ENCODE measurements around the gene AGPAT2.
A peak's percentile ranks its signal among the peaks of the same experiment; 100 is the strongest.
"Not testable (repeated sequence)": the region's sequence is repeated elsewhere in the genome, so short reads cannot be mapped to it uniquely, and the experiment has no call there.

AGPAT2 gene

DNA sequence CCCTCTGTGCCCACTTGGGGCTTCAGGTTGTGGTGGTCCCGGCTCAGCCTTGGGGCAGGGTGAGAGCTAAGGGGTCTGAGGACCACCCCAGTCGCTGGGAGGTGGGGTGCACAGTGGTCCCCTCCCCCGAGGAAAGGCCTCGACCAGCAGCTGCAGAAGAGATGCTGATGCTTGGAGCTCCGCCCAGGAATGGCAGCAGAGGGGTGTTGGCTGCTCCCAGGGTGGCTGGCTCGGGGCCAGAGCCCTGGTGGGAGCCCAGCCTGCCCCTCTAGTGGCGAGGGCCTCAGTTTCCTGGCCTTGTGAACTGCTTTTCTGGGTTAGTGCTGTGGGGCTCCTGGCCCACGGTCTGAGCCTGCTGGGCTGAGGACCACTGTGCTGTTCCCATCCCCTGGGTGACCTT, 26.3 kb upstream of the AGPAT2 start:
- H3K27ac ChIP-seq, result peak overlapping the region; percentile 79
- no peak for TF ChIP-seq ZFX (IDR thresholded peaks at IDR 0.05)
- TF ChIP-seq, protein P1, sequence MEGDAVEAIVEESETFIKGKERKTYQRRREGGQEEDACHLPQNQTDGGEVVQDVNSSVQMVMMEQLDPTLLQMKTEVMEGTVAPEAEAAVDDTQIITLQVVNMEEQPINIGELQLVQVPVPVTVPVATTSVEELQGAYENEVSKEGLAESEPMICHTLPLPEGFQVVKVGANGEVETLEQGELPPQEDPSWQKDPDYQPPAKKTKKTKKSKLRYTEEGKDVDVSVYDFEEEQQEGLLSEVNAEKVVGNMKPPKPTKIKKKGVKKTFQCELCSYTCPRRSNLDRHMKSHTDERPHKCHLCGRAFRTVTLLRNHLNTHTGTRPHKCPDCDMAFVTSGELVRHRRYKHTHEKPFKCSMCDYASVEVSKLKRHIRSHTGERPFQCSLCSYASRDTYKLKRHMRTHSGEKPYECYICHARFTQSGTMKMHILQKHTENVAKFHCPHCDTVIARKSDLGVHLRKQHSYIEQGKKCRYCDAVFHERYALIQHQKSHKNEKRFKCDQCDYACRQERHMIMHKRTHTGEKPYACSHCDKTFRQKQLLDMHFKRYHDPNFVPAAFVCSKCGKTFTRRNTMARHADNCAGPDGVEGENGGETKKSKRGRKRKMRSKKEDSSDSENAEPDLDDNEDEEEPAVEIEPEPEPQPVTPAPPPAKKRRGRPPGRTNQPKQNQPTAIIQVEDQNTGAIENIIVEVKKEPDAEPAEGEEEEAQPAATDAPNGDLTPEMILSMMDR (conservative IDR thresholded peaks at IDR 0.05), result no peak

DNA sequence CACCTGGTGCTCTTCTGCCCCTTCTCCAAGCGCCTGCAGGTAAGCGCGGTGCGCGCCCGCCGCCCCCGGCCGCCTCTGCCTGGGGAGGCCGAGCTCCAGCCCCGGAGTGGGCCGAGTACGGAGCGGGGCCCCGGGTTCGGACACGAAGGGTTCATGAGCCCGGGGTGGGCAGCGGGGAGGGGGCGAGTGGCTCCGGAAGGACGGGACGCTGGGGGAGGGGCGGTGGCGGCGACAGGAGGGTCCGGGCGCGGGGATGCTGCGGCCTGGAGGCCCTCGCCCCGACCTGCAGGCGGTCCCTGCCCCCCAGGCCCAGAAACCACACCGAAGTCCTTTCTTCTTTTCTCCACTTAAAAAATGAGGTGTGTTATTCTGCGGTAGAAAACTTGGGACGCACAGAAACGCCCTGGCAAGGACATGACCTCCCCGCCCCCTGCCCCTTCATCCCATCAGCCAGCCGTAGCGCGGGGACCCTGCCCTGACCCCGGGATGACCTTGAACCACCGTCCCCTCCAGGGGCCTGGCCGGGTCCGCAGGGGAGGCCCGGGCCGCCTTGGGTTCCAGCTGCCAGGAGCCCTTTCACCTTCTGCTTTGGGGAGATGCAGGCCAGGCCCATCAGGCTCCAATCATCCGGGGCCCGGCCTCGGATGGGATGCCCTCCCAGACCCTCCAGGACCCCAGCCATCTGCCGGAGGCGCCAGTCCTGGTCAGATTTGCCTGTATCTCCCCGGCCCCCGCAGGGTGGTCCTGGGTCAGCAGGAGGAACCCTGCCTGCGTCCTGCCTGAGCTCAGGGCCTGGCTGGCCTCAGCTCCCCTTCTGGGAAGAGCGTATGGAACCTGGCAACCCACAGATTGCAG, 25.7 kb upstream of the AGPAT2 start:
- peak overlapping the region; percentile 79 for H3K27ac ChIP-seq
- TF ChIP-seq, protein P1 (conservative IDR thresholded peaks at IDR 0.05), result no peak
- TF ChIP-seq ZFX (IDR thresholded peaks at IDR 0.05), result peak; percentile 83; the same call in 1 of the 2 replicates

DNA sequence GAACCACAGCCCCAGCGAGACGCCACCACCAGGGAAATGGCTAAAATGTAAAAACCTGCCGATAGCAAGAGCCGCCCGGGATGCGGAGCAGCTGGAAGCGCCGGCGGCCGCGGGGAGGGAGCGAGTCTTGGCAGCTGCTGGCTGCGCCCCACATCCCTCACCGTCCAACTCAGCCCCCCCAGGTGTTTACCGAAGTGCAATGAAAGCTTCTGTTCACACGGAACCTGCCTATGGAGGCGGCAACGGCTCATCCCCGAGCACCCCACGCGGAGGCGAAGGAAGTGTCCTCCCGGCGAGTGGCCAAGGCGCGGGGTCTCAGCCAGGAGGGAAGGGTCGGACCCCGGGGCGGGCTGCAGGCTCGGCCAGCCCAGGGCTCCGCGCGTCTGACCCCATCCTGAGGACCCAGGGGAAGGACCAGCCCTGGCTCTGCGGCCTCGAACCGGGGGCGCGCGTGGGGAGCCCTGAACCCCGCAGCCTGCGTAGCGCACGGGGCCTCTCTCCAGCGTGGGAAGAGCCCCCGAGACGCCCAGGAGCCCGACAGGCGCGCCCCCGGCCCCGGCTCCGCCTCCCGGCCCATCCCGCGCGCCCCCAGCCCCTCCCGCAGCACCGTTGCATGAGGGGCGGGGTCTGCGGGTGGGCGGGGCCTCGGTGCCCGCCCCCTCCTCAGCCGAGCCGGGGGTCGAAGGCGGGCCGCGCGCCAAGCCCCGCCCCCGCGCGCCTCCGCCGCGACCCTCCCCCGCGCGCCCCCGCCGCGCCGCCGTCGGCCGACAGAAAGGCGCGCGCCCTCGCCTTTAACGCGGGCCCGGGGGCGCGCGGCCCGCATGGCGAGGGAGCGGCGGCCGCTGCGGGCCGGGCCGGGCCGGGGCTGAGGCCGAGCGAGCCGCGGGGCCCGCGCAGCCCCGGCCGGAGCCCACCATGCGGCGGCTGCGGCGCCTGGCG, 24.8 kb upstream of the AGPAT2 start, which contains the start of gene DIPK1B:
TSS of gene DIPK1B (plus strand) at position 822 of the 939 bp plus-strand sequence. CDS start at position 916, 94 bp downstream.
- TF ChIP-seq, protein P1 (conservative IDR thresholded peaks at IDR 0.05), result no peak
- TF ChIP-seq ZFX (IDR thresholded peaks at IDR 0.05), result no peak
- peak within 1 kb of the TSS; percentile 79 for H3K27ac ChIP-seq

DNA sequence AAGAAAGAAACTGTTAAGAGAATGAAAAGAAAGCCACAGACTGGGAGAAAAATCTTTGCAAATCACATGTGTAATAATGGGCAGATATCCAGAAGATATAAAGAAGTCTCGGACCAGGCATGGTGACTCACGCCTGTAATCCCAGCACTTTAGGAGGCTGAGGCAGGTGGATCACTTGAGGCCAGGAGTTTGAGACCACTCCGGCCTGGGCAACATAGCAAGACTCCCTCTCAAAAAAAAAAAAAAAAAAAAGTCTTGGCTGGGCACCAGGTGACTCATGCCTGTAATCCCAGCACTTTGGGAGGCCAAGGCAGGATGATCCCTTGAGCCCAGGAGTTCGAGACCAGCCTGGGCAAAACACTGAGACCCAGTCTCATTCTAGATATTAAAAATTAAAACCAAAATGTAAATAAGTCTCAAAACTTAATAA, 24.0 kb upstream of the AGPAT2 start:
- H3K27ac ChIP-seq, result not testable (repeated sequence)

DNA sequence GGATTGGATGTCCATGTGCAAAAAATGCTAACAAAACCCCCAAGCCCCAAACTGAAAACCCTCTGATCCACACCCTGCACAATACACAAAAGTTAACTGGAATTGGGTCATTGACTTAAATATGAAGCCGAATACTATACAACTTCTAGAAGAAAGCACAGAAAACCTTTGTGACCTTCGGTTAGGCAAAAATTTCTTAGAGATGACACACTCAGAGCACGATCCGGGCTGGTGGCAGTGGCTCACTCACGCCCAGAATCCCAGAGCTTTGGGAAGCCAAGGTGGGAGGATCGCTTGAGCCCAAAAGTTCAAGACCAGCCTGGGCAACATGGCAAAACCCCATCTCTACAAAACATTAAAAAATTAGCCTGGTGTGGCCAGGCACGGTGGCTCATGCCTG, 23.3 kb upstream of the AGPAT2 start:
- no peak for TF ChIP-seq ZFX (IDR thresholded peaks at IDR 0.05)
- H3K27ac ChIP-seq, result no peak overlapping the region

DNA sequence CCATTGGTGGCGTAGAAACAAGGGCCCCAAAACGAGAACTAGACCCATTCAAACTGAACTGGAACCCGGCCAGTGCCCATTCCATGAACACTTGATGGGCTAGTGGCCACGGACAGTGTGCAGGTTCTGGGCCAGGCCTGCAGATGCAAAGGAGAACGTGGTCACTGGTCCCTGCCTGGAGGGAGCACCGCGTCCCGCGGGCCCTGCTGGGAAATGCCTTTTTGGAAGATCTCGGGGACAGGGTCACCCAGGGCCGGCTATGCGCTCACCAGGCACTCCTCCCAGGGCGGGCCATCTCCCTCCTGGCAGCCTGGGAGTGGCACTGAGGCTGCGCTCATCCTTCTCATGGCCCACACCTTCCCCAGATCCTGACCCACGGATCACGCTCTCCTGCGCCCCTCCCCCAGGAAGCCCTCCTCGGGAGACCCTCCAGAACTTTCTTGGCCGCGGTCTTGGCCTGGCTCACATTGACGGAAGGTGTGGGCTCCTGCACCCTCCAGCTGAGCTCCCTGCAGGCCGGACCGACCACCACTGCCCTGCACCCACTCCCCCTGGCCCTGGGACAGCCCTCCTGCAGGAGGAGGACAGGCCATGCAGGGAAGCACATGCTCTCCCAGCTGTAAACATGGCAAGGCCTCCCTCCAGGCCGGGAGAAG, 22.3 kb upstream of the AGPAT2 start:
- no peak overlapping the region for H3K27ac ChIP-seq
- TF ChIP-seq ZFX (IDR thresholded peaks at IDR 0.05), result no peak
- TF ChIP-seq, protein P1 (conservative IDR thresholded peaks at IDR 0.05), result no peak

DNA sequence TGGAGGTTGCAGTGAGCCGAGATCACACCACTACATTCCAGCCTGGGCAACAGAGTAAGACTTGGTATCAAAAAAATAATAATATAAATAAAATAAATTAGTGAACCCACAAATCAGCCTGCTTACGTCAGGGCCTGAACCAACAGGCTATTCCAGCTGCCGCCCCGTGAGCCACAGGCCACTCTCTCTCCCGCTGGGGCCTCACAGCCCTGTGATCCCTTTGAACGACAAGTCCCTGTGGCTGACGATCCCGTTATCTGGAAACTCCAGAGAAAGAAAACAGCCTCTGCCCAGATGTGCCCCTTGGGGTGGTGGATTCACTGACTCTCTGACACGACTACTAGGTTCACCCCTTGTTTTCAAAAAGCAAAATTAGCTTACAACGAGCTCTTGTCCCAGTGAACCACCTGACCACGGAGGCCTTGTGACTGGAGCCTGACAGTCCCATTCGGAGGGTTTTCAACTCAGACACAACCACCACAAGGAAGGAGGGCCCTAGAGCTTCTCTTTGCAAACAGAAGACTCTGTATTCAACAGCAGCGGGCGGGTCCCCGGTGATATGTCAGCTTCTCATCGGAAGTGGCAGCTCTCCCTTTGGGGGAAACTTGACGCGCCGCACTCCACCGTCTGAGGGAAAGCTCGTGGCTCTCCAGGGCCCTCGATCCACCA, 20.7 kb upstream of the AGPAT2 start:
- no peak for TF ChIP-seq ZFX (IDR thresholded peaks at IDR 0.05)
- TF ChIP-seq, protein P1 (conservative IDR thresholded peaks at IDR 0.05), result no peak
- H3K27ac ChIP-seq, result no peak overlapping the region

Measured in C4-2B (cell line).